Fibroblast of the conjunctiva (primary cell): ENCODE results near the gene CCDC160.
"Not testable (repeated sequence)": the region's sequence is repeated elsewhere in the genome, so short reads cannot be mapped to it uniquely, and the experiment has no call there.

ENCODE experiments used
- DNase-seq: peaks from one replicate; pipeline ENCODE4 v3.0.0-alpha.2; 2010; ENCODE audit warnings: low read depth

CCDC160 gene

GRCh38 chrX:134236626-134237614, at the start of gene CCDC160:
Gene CCDC160, plus strand, starts transcription at chrX:134237182. Its CDS starts 7,619 bp downstream, at chrX:134244801.
- DNase-seq, result peak; percentile 9

DNA sequence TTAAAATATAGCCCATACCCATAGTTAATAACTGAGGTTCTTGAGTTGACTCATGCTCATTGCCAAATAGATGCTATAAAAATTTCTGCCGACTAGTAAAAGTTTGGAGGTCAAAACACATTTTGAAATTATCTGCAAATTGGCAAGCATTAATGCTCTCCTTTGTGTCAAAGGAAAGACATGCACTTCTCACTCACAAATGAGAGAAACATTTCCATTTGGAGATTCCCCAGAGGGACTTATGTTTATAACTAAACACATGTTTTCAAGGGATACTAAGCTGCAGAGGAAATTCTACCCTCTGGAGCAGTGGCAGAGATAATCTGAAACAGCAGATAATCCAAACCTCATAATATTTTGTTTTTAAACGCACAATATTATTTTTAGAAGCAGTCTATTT, 45.7 kb upstream of the CCDC160 start:
- no peak for DNase-seq

DNA sequence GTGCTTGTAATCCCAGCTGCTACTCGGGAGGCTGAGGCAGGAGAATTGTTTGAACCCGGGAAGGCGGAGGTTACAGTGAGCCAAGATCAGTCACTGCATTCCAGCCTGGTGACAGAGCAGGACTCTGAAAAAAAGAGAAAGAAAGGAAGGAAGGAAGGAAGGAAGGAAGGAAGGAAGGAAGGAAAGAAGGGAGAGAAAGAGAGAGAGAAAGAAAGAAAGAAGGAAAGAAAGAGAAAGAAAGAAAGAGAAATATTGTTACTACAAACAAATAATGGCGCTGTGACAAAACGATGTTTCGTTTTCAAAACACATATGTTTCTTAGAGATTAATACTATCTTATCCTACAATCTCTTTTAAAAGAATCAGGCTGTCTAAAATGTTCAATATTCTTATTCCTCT, 42.1 kb upstream of the CCDC160 start:
- no peak for DNase-seq

- DNase-seq, result no peak
Observed at GRCh38 chrX:134202561-134202960, 34.4 kb upstream of the CCDC160 start.

DNA sequence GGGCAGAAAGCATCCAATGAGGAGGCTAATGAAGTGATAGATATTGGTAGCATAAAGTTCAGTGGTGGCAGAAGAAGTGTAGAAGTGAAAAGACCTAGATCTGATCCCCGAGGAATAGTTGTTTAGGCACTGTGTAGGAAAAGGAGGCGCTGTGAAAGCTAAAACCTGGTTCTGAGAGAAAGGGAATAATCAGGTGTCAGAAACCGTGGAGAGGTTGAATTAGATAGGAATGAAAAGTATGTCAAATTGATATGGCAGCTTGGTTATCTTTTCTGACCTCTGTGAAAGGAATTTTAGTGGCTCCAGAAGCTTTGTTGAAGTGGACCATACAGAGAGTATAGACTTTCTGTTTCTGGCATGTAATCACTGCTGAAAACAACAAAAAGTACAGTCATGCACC, 30.8 kb upstream of the CCDC160 start:
- no peak for DNase-seq

DNA sequence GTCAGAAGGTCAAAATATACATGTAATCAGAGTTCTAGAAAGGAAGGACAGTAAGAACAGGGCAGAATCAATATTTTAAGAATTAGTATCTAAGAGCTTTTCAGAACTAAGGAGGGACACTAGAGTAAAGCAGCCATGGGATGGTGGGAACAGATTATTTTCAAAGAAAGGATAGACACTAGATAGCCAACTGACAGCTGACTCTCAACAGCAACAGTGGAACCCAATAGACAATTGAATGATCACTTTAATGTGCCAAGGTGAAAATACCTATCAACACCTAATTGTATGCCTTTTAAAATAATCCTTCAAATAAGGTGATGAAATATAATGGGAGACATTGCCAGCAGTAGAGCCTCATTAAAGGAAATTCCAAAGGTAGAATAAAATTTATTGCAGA, 26.5 kb upstream of the CCDC160 start:
- no peak for DNase-seq

DNA sequence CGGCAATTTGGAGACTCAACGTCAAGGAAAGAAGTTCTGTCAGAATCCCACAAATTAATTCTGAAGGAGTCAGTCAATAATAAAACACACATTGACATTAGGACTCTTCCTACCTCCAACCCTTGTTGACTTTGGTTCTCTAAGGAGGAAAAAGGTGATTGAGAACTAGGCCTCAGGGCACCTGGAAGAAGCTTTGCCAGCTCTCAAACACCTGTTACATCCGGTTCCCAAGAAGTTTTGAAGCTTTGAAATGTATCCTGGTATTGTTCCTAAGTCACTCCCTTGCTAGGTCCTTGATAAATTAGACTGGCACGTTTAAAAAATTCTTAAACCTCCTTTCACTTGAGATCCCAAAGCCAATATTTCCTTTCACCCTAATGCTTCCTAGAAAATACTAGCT, 1.7 kb upstream of the CCDC160 start:
- DNase-seq, result no peak

DNA sequence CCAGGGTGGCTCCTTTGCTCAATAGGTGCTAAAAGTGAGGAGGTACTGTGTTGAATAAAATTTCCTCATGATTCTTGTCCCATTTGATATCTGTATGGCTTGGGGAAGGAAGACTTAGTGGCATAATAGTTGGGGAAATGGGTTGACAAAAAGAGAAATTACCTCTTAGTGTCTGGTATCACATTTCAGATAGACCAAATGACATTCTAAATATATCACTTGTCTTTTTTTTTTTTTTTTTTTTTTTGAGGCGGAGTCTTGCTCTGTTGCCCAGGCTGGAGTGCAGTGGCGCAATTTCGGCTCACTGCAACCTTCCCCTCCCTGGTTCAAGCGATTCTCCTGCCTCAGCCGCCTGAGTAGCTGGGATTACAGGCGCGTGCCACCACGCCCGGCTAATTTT, 1.2 kb downstream of the CCDC160 start:
- DNase-seq, result not testable (repeated sequence)

- DNase-seq, result no peak
Observed at GRCh38 chrX:134239016-134239415, 2.0 kb downstream of the CCDC160 start.

GRCh38 chrX:134240209-134240608, 3.2 kb downstream of the CCDC160 start:
- no peak for DNase-seq

- DNase-seq, result no peak
Observed at GRCh38 chrX:134241960-134242619, 5.1 kb downstream of the CCDC160 start.

GRCh38 chrX:134244043-134244442, 7.1 kb downstream of the CCDC160 start:
- DNase-seq, result peak; percentile 13

GRCh38 chrX:134246282-134246681, 9.3 kb downstream of the CCDC160 start:
- peak; percentile 8 for DNase-seq

DNA sequence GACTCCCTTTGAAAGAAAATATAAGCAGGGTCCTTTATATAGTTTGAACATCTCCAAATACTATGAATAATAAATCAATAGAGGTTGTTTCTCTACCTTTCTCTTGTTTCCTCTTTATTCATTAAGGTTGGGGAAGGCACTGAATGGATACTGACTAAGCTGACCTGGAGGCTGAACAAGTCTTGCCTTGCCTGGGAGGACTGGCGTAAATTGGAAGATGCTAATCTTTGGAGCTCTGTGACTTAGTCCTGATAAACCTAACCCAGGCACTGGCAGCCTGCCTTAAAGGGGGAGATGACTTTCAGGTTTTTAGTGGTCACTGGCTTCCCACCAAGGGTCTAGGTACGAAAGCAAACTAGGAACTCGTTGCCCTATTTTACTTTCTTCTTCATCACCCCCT, 10.5 kb downstream of the CCDC160 start:
- DNase-seq, result no peak

GRCh38 chrX:134249241-134249640, 12.3 kb downstream of the CCDC160 start:
- no peak for DNase-seq

- no peak for DNase-seq
Observed at GRCh38 chrX:134251241-134251640, 14.3 kb downstream of the CCDC160 start.

- no peak for DNase-seq
Observed at GRCh38 chrX:134254511-134254910, 17.5 kb downstream of the CCDC160 start.

DNA sequence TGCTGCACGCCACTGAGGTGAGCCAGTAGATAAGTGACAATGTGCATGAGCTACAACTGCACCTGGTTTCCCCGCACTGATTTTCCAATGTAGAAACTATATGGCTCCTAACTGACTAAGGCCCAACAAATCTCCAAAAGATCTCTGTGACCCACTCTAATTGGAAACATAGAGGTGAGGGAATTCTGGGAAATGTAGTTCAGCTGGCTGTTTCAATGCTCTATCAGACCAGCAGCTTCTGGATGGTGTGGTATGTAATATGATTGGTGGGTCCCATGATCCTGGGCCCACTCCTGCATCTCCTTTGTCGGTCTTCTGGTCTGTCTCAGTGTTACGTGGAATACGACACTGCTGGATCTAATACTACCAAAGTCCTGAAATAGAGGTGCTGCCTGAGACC, 18.6 kb downstream of the CCDC160 start:
- no peak for DNase-seq

DNA sequence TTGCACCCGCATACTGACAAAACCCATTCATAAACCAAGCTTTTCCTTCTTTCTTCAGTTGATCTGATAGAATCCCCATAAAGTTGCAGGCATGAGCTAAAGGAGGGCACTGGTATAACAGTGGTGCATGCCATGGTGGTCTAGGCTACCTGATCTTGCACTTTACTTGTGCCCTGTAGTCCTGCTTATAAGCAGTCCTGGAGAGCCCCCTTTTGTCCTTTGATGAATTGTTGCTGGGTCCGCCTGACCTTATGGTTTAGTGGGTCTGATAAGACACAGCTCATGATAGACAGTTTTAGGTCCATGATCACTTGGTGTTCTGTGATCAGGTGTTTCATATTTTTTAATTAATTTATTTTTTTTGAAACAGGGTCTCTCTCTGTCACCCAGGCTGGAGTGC, 19.7 kb downstream of the CCDC160 start:
- DNase-seq, result no peak

DNA sequence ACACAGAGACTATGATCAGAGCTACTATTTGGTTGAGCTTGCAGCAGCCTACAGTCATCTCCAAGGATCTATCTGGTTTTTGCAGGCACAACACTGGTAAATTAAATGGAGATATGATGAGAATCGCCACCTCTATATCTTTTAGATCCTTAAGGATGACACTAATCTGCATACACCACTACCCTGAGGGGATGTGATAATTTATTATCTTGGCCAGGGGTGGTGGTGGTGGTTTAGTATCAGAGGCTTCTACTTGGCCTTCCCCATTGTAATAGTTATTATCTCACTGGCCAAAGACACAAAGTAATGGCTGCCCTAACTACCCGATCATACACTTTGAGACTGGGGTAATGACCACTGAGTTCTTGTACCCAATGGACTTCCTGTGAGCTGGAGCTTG, 21.2 kb downstream of the CCDC160 start:
- no peak for DNase-seq

GRCh38 chrX:134285934-134286333, 49.0 kb downstream of the CCDC160 start:
- DNase-seq, result not testable (repeated sequence)

- no peak for DNase-seq
Observed at GRCh38 chrX:134287346-134287745, 50.4 kb downstream of the CCDC160 start.

GRCh38 chrX:134294548-134294947, 57.6 kb downstream of the CCDC160 start:
- DNase-seq, result no peak
